Pancreas (tissue), 10 donors: ENCODE data around the gene PARVA. TPM values are rescaled to one million over a fixed set of nuclear protein-coding genes. Genes with fewer than 3 reads are reported as not detected.

Experiments used
- ATAC-seq, 4 donors: fragments of 200-7000 bp; cut with Tn5 transposase; one replicate each; pipeline versions ENCODE4 v1.8.0 to v1.9.1; 2020; ENCODE audit warnings: mild to moderate bottlenecking in 4 of 4, moderate library complexity in 4 of 4
- DNase-seq, 6 donors: peaks; one replicate each; pipeline ENCODE4 v3.0.0-alpha.2; 2020
- FAIRE-seq: peaks from 2 replicates; lab custom pipeline; 2012; peaks lifted over from hg19 to GRCh38; lab: Jason Lieb, UNC
- H3K27ac ChIP-seq, 4 donors: fragments of 200-600 bp; sonication (generic); 1 replicate in 3 of 4; 2 replicates in 1 of 4; pipeline versions ENCODE4 v1.5.0 to v1.8.0; 2020
- H3K27me3 ChIP-seq, 4 donors: fragments of 200-600 bp; one replicate each; pipeline ENCODE4 v1.8.0; 2021
- H3K36me3 ChIP-seq, 3 donors: fragments of 200-600 bp; sonication (generic) in 1 of 3; one replicate each; pipeline versions ENCODE4 v1.5.0 to v1.8.0; 2020 to 2021
- H3K4me1 ChIP-seq, 3 donors: fragments of 200-600 bp; one replicate each; pipeline ENCODE4 v1.8.0; 2021
- H3K4me3 ChIP-seq, 4 donors: fragments of 200-600 bp; sonication (generic) in 2 of 4; one replicate each; pipeline versions ENCODE4 v1.5.0 to v1.8.0; 2020 to 2021
- H3K9me3 ChIP-seq, 4 donors: fragments of 200-600 bp; one replicate each; pipeline ENCODE4 v1.8.0; 2021
- CTCF ChIP-seq, 4 donors: fragments of 200-600 bp; sonication (generic) in 3 of 4; IDR thresholded peaks; one replicate each; pipeline versions ENCODE4 v1.5.0 to v1.8.0; 2021; ENCODE audit warnings: antibody characterized with exemption in 4 of 4
- whole genome bisulfite sequencing, 2 donors: extraction: QIAGEN DNeasy Blood & Tissue Kit; methylation state at CpG; one replicate each; pipeline ENCODE4 v1.1.7; 2013; 5-methylcytosine and 5-hydroxymethylcytosine counted together
- intact Hi-C, 3 donors: fragments of 100-400 bp; cut with DNase I; formaldehyde crosslinking; loops; one replicate each; pipeline versions ENCODE4 v1.11.1 to v1.14.2; 2022
- polyA plus RNA-seq, 2 donors: library from polyadenylated mRNA; stranded (reverse); fragments of 200-250 nt; gene quantifications; one replicate each; pipeline ENCODE4 v1.2.3, GENCODE V29; 2013
- total RNA-seq, 6 donors: library from RNA; stranded (reverse); fragmentation: NEBNext Ultra II Directional in 4 of 6; extraction: Animal tissue kit (Norgen Biotek cat#: 25700) in 4 of 6; gene quantifications; one replicate each; pipeline versions ENCODE4 v1.2.1 to v1.2.4, GENCODE V29; 2021 to 2023
- donor health status: healthy with polysubstance abuse.
- donor health status: DM: no; HTN: no; CAD: no; lungs with moderate emphysema.
- donor health status: DM: no; HTN: no; CAD: no.
- donor health status: control.
- donor health status: control.
- donor health status: Bipolar disorder and iron deficiency.
- donor health status: DM: yes; HTN: yes; CAD: no.
- donor health status: DM: no; HTN: no; CAD: no.
- donor health status: DM: no; HTN: no; CAD: no.
- donor health status: DM: yes; HTN: yes; CAD: no.

PARVA gene
- total and polyA plus RNA-seq, 8 donors, result 12.4 to 61.9 (median 43.1) TPM

DNA sequence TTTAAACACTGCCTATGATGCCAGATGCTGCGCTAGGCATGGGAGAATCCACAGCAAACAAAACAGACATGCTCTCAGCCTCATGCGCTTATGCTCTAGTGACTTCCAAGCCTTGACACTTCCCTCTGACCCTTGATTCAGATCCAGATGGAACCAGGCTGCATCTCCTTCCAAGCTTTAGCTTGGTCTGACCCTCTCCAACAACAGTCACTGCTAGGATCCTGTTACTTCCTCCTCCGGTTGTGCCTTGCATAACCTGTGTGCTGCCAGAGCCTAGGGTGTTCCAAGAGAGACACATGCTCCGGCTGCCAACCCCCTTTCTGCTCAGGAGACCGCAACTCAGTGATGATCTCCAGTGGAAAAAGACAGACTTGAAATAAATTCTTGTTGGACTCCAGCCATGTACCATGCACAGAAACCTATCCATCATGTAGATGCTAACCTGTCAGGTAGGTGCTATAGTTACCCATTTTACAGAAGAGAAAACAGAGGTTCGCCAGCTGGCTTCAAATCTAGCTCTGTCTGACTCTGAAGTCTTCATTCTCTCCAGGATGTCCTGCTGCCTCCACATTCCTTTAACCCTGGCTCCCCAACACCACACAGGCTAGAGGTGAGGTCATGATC lies 160.5 kb downstream of the PARVA start:
- Histone ChIP-seq H3K27me3 (no peaks in the 10 kb centered on the region), H3K36me3 (no peaks in the 10 kb centered on the region), H3K27ac (no peak overlapping the region), H3K9me3 (no peaks in the 10 kb centered on the region), H3K4me1 (peaks cover 0 to 3% (median 0%) of the 10 kb centered on the region in 3 donors), H3K4me3 (no peak overlapping the region)
- TF ChIP-seq CTCF (IDR thresholded peaks at IDR 0.05), result no peak
- 56 to 58% methylated on average over 6 of the region's 6 CpGs for WGBS, 2 donors
- DNase-seq (no peak), FAIRE-seq (no peak), ATAC-seq (peak; percentile 31 to 60 (median 44))
- intact Hi-C loops, result no loop called here

DNA sequence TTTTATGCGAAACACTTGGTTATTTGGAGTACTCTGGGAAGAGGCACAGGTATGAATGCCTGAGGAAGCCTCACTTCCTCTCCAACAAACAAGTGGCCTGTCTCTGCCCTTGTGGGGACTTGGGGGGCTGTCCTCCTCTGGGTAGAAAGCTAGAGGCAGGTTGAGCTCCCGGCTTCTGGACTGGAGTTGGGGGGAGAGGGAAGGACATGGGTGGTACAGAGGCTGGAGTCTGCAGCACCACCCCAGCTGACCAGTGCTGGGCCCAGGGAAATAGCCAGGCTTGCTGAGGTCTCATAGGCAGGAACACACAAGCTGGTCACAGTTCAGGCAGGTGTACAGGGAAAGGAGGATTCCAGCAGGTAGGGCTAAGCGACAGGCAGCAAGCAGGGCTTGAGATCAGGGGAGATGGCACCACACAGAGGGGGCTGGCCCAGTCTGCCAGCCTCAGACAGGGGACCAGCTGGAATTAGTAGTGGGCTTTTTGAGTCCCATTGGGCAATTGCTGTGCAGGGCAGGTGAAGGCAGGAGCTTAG lies 161.6 kb downstream of the PARVA start:
- TF ChIP-seq CTCF (IDR thresholded peaks at IDR 0.05), result no peak
- FAIRE-seq, result no peak
- H3K4me3 ChIP-seq, result no peak overlapping the region

GRCh38 chr11:12539572-12539971 lies 162.2 kb downstream of the PARVA start:
- intact Hi-C loops, result no loop called here
- no peak overlapping the region for H3K4me3 ChIP-seq
- DNase-seq (no peak), ATAC-seq (no peak), FAIRE-seq (no peak)
- H3K4me1 ChIP-seq, result peaks cover 0 to 3% (median 0%) of the 10 kb centered on the region in 3 donors
- TF ChIP-seq CTCF (IDR thresholded peaks at IDR 0.05), result no peak
- no peaks in the 10 kb centered on the region for H3K36me3 ChIP-seq
- no peaks in the 10 kb centered on the region for H3K27me3 ChIP-seq
- 88 to 94% methylated on average over 4 of the region's 4 CpGs for WGBS, 2 donors
- H3K27ac ChIP-seq, result no peak overlapping the region
- no peaks in the 10 kb centered on the region for H3K9me3 ChIP-seq

More for the DNA sequence above, 161.6 kb downstream of the PARVA start:
- WGBS, 2 donors, result 98 to 99% methylated on average over 3 of the region's 3 CpGs
- Histone ChIP-seq H3K36me3 (no peaks in the 10 kb centered on the region), H3K27ac (no peak overlapping the region), H3K9me3 (no peaks in the 10 kb centered on the region), H3K4me1 (peaks cover 0 to 3% (median 0%) of the 10 kb centered on the region in 3 donors), H3K27me3 (no peaks in the 10 kb centered on the region)
- intact Hi-C loops, result no loop called here
- DNase-seq (no peak), ATAC-seq (no peak)

DNA sequence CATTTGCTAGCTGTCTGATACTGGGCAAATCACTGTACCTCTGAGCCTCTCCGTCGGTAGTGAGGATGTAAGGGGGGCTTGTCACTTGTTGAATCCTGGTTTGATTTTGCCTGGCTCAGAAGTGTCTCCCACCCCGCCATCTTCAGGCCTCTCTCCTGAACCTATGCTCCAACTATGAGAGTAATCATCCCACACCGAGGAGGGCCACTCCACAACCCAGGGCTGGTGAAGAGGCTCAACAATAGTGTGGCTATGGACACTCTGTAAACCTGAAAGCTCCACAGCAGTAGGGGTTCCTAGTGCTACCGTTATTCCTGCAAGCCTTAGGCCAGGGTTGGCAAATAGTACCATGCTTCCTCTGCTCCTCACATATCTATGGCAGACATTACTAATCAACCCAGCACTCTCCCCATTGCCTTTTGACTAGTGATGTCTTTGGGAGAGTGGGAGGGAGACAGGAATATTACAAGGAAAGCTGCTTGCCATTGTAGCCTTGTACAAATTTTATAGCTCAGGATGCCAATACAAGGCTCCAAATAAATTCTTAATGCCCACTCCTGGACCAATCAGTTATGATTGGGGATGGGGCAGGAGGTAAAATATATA lies 162.8 kb downstream of the PARVA start:
- FAIRE-seq (no peak), DNase-seq (no peak), ATAC-seq (no peak)
- no peaks in the 10 kb centered on the region for H3K27me3 ChIP-seq
- H3K27ac ChIP-seq, result no peak overlapping the region
- H3K9me3 ChIP-seq, result no peaks in the 10 kb centered on the region
- no peak for TF ChIP-seq CTCF (IDR thresholded peaks at IDR 0.05)
- 75 to 90% methylated on average over 5 of the region's 5 CpGs for WGBS, 2 donors
- H3K36me3 ChIP-seq, result no peaks in the 10 kb centered on the region
- H3K4me3 ChIP-seq, result no peak overlapping the region
- intact Hi-C loops, result no loop called here
- H3K4me1 ChIP-seq, result peaks cover 0 to 3% (median 0%) of the 10 kb centered on the region in 3 donors
